Measurements from ENCODE around the gene CD209. TPM values are rescaled to one million over a fixed set of nuclear protein-coding genes. Genes with fewer than 3 reads are reported as not detected.

The CD209 gene
- total RNA-seq, 1 experiment from 2014 or later, result not detected

- Histone ChIP-seq H3K4me2 (ENCODE audit: low read length) (no peak overlapping the region), H3K9me2 (ENCODE audit: insufficient read depth) (no peaks in the 10 kb centered on the region), H3K4me3 (replicated peaks in 1 of 2; ENCODE audit: low read depth in 1 of 2, low read length in 2 of 2) (no peak overlapping the region), H3K79me2 (ENCODE audit: insufficient read depth, low read length) (no peaks in the 10 kb centered on the region), H4K20me1 (ENCODE audit: insufficient read depth) (no peaks in the 10 kb centered on the region), H2AFZ (ENCODE audit: low read depth, low read length, poor library complexity, severe bottlenecking) (no peak overlapping the region), H3K4me1 (ENCODE audit: control insufficient read depth in 1 of 2, insufficient read depth in 2 of 2, low read length in 2 of 2) (peaks cover 6 to 10% of the 10 kb centered on the region in 2 experiments), H3K9me3 (ENCODE audit: control insufficient read depth in 1 of 2, insufficient read depth in 1 of 2, low read depth in 1 of 2, low read length in 2 of 2) (no peaks in the 10 kb centered on the region), H3K36me3 (ENCODE audit: control insufficient read depth in 1 of 2, insufficient read depth in 2 of 2, low read length in 2 of 2) (no peaks in the 10 kb centered on the region), H3K27me3 (ENCODE audit: insufficient read depth, low read length) (peaks cover 6% of the 10 kb centered on the region; the same call in 1 of the 2 replicates), H3K27ac (ENCODE audit: low read depth, low read length) (no peak overlapping the region), H3K9ac (ENCODE audit: low read length) (no peak overlapping the region)
- ChIA-PET RAD21 (ENCODE audit: low non-redundant PET in 1 of 2, low total read pairs in 2 of 2, uncharacterized antibody in 2 of 2, unreplicated experiment in 2 of 2) (no interaction called here), CTCF (no interaction called here), POLR2A (no interaction called here)
- DNase-seq (ENCODE audit: low read depth, low spot score) (no peak), ATAC-seq (no peak)
- intact Hi-C loops (cut with micrococcal nuclease), result no loop called here
- TF ChIP-seq REST (IDR thresholded peaks at IDR 0.05; ENCODE audit: low read depth), result no peak
- TF ChIP-seq ZNF274 (IDR thresholded peaks at IDR 0.05; ENCODE audit: low read depth, low read length), result no peak
- TF ChIP-seq YY1 (IDR thresholded peaks at IDR 0.05; ENCODE audit: extremely low read depth, insufficient replicate concordance, low read depth, low read length), result no peak
- no peak for TF ChIP-seq SIN3A (IDR thresholded peaks at IDR 0.05; ENCODE audit: low read depth)
- TF ChIP-seq EGR1 (IDR thresholded peaks at IDR 0.05; ENCODE audit: low read depth), result no peak
- BruUV-seq (replicated peaks), result no TSS peak
Measured at GRCh38 chr19:7787141-7787540, 39.8 kb upstream of the CD209 start.

DNA sequence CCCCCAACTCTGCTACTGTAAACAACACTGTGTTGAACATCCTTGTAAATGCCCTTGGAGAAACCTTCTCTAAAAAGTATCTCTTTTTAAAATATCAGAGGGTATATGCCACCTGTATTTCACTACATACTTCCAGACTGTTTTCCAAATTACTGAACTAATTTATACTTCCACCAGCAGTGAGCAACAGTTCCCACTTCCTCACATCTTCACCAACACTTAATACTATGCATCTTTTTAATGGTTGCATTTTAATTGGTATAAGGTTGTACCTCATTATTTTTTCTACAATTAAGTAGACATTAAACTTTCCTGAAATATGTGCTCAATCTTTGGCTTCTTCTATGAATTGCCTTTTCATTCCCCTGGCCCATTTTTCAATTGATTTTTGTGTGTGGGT lies 37.5 kb upstream of the CD209 start:
- RAD21 ChIA-PET (ENCODE audit: low non-redundant PET in 1 of 2, low total read pairs in 2 of 2, uncharacterized antibody in 2 of 2, unreplicated experiment in 2 of 2), result no interaction called here
- TF ChIP-seq CTCF (IDR thresholded peaks at IDR 0.05 in 2 of 3, conservative IDR thresholded peaks at IDR 0.05 in 1 of 3; ENCODE audit: borderline replicate concordance in 1 of 3, insufficient read depth in 1 of 3, low read depth in 2 of 3, low read length in 2 of 3), result no peak
- no peak for TF ChIP-seq ZFX (IDR thresholded peaks at IDR 0.05)
- no peak for TF ChIP-seq POLR2AphosphoS5 (IDR thresholded peaks at IDR 0.05; ENCODE audit: low read depth, low read length)
- no peak for TF ChIP-seq CEBPB (IDR thresholded peaks at IDR 0.05; ENCODE audit: low read depth)
- TF ChIP-seq SP1 (IDR thresholded peaks at IDR 0.05; ENCODE audit: low read depth), result no peak
- no peak for TF ChIP-seq CBX3 (IDR thresholded peaks at IDR 0.05; ENCODE audit: low read depth)
- TF ChIP-seq EZH2phosphoT487 (IDR thresholded peaks at IDR 0.05; ENCODE audit: borderline replicate concordance), result no peak
- no peak for TF ChIP-seq SIN3A (IDR thresholded peaks at IDR 0.05; ENCODE audit: low read depth)
- no peak for TF ChIP-seq TCF7L2 (IDR thresholded peaks at IDR 0.05; ENCODE audit: borderline replicate concordance, extremely low read depth, insufficient read depth, insufficient read length)
- TF ChIP-seq, protein P1, sequence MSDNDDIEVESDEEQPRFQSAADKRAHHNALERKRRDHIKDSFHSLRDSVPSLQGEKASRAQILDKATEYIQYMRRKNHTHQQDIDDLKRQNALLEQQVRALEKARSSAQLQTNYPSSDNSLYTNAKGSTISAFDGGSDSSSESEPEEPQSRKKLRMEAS (IDR thresholded peaks at IDR 0.05), result no peak
- no peak for TF ChIP-seq ATF3 (IDR thresholded peaks at IDR 0.05)
- no peak for TF ChIP-seq ELF1 (IDR thresholded peaks at IDR 0.05; ENCODE audit: borderline replicate concordance, low read depth)
- no peak for TF ChIP-seq JUND (IDR thresholded peaks at IDR 0.05)

More for the DNA sequence above, 37.5 kb upstream of the CD209 start:
- no peak overlapping the region for H2AFZ ChIP-seq (ENCODE audit: low read depth, low read length, poor library complexity, severe bottlenecking)
- DNase-seq (ENCODE audit: low read depth, low spot score) (no peak), ATAC-seq (no peak)
- intact Hi-C loops (cut with micrococcal nuclease), result no loop called here
- no peaks in the 10 kb centered on the region for H4K20me1 ChIP-seq (ENCODE audit: insufficient read depth)
- BruUV-seq (replicated peaks), result no TSS peak
- no peak overlapping the region for H3K4me3 ChIP-seq (replicated peaks in 1 of 2; ENCODE audit: low read depth in 1 of 2, low read length in 2 of 2)
- H3K27me3 ChIP-seq (ENCODE audit: insufficient read depth, low read length), result peaks cover 6% of the 10 kb centered on the region; the same call in 1 of the 2 replicates
- H3K27ac ChIP-seq (ENCODE audit: low read depth, low read length), result no peak overlapping the region
- H3K9me2 ChIP-seq (ENCODE audit: insufficient read depth), result no peaks in the 10 kb centered on the region
- no peaks in the 10 kb centered on the region for H3K36me3 ChIP-seq (ENCODE audit: control insufficient read depth in 1 of 2, insufficient read depth in 2 of 2, low read length in 2 of 2)
- no peak overlapping the region for H3K9ac ChIP-seq (ENCODE audit: low read length)
- H3K4me2 ChIP-seq (ENCODE audit: low read length), result no peak overlapping the region
- peaks cover 6 to 10% of the 10 kb centered on the region in 2 experiments for H3K4me1 ChIP-seq (ENCODE audit: control insufficient read depth in 1 of 2, insufficient read depth in 2 of 2, low read length in 2 of 2)
- POLR2A ChIA-PET, result no interaction called here
- no peaks in the 10 kb centered on the region for H3K79me2 ChIP-seq (ENCODE audit: insufficient read depth, low read length)
- CTCF ChIA-PET, result interaction anchor here (1.8 kb wide), 1 partner anchor 15 kb away, joined by 7 read pairs; no protein-coding TSS in a partner anchor
- no peaks in the 10 kb centered on the region for H3K9me3 ChIP-seq (ENCODE audit: control insufficient read depth in 1 of 2, insufficient read depth in 1 of 2, low read depth in 1 of 2, low read length in 2 of 2)

Measured in HCT116 (cell line).